HepG2 (cell line): ENCODE measurements around the gene NFE2. TPM values are rescaled to one million over a fixed set of nuclear protein-coding genes. Genes with fewer than 3 reads are reported as not detected.
A peak's percentile ranks its signal among the peaks of the same experiment; 100 is the strongest.

Experiments
- BRD4 ChIP-seq: sonication (generic); formaldehyde crosslinking; IDR thresholded peaks from 2 replicates; pipeline ENCODE4 v1.4.0; 2020; ENCODE audit warnings: missing genetic modification reagents
- EEA1 ChIP-seq: sonication (generic); formaldehyde crosslinking; IDR thresholded peaks from 2 replicates; pipeline ENCODE4 v1.5.1; 2020; ENCODE audit warnings: mild to moderate bottlenecking, missing genetic modification reagents, borderline replicate concordance
- FLYWCH1 ChIP-seq: sonication (generic); formaldehyde crosslinking; IDR thresholded peaks from 2 replicates; pipeline ENCODE4 v1.8.1; 2023; ENCODE audit warnings: mild to moderate bottlenecking, missing genetic modification reagents
- KLF16 ChIP-seq, 2 experiments: sonication (generic) in 1 of 2; formaldehyde crosslinking in 1 of 2; IDR thresholded peaks; 2 replicates each; pipeline versions ENCODE4 v1.6.1 to v1.8.0; 2016 to 2023; ENCODE audit warnings: missing genetic modification reagents in 2 of 2, missing compliant biosample characterization in 1 of 2
- MED1 ChIP-seq: sonication (generic); formaldehyde crosslinking; IDR thresholded peaks from 2 replicates; pipeline ENCODE4 v1.4.0; 2020; ENCODE audit warnings: missing genetic modification reagents
- MXD4 ChIP-seq: IDR thresholded peaks from 2 replicates; pipeline ENCODE4 v1.6.1; 2016; ENCODE audit warnings: mild to moderate bottlenecking, missing biosample characterization, missing genetic modification reagents
- NAIF1 ChIP-seq: sonication (generic); formaldehyde crosslinking; IDR thresholded peaks from 2 replicates; pipeline ENCODE4 v1.5.0; 2020; ENCODE audit warnings: mild to moderate bottlenecking, missing genetic modification reagents, borderline replicate concordance
- NFATC3 ChIP-seq: sonication (generic); formaldehyde crosslinking; IDR thresholded peaks from 2 replicates; pipeline ENCODE4 v1.5.1; 2020; ENCODE audit warnings: mild to moderate bottlenecking, missing genetic modification reagents
- NR2F2 ChIP-seq: IDR thresholded peaks from 2 replicates; pipeline ENCODE4 v1.6.1; 2012; ENCODE audit warnings: low read depth, inconsistent platforms, borderline replicate concordance
- POLR2G ChIP-seq: fragments of 200-400 bp; formaldehyde crosslinking; IDR thresholded peaks from 2 replicates; pipeline ENCODE4 v1.6.1; 2018; ENCODE audit warnings: mild to moderate bottlenecking, low read depth, low read length, moderate library complexity
- SIX4 ChIP-seq: sonication (generic); formaldehyde crosslinking; IDR thresholded peaks from 2 replicates; pipeline ENCODE4 v1.4.0; 2020; ENCODE audit warnings: missing genetic modification reagents
- TEAD3 ChIP-seq: optimal IDR thresholded peaks from 2 replicates; pipeline ENCODE3; 2016; ENCODE audit warnings: borderline replicate concordance
- THAP7 ChIP-seq: sonication (generic); formaldehyde crosslinking; IDR thresholded peaks from 2 replicates; pipeline ENCODE4 v1.8.1; 2023; ENCODE audit warnings: mild to moderate bottlenecking, missing genetic modification reagents
- ZBTB25 ChIP-seq: IDR thresholded peaks from 2 replicates; pipeline ENCODE4 v1.6.1; 2018; ENCODE audit warnings: missing genetic modification reagents
- ZBTB42 ChIP-seq: sonication (generic); formaldehyde crosslinking; IDR thresholded peaks from 2 replicates; pipeline ENCODE4 v1.5.0; 2020; ENCODE audit warnings: mild to moderate bottlenecking, missing genetic modification reagents
- ZBTB49 ChIP-seq: sonication (generic); formaldehyde crosslinking; IDR thresholded peaks from 2 replicates; pipeline ENCODE4 v1.4.0; 2020; ENCODE audit warnings: missing genetic modification reagents, borderline replicate concordance
- ZMAT5 ChIP-seq: sonication (generic); formaldehyde crosslinking; IDR thresholded peaks from 2 replicates; pipeline ENCODE4 v1.5.0; 2020; ENCODE audit warnings: mild to moderate bottlenecking, low read depth, missing genetic modification reagents, borderline replicate concordance
- ZNF329 ChIP-seq: sonication (generic); formaldehyde crosslinking; IDR thresholded peaks from 2 replicates; pipeline ENCODE4 v1.9.0; 2021; ENCODE audit warnings: low read depth, mild to moderate bottlenecking, missing genetic modification reagents
- ZNF547 ChIP-seq: sonication (generic); formaldehyde crosslinking; IDR thresholded peaks from 2 replicates; pipeline ENCODE4 v1.5.1; 2020; ENCODE audit warnings: mild to moderate bottlenecking, missing genetic modification reagents
- ZNF552 ChIP-seq: sonication (generic); formaldehyde crosslinking; IDR thresholded peaks from 2 replicates; pipeline ENCODE4 v1.9.0; 2022; ENCODE audit warnings: missing genetic modification reagents, mild to moderate bottlenecking, borderline replicate concordance
- ZNF607 ChIP-seq: sonication (generic); formaldehyde crosslinking; IDR thresholded peaks from 2 replicates; pipeline ENCODE4 v1.5.1; 2020; ENCODE audit warnings: missing genetic modification reagents, mild to moderate bottlenecking, borderline replicate concordance
- ZNF660 ChIP-seq: sonication (generic); formaldehyde crosslinking; IDR thresholded peaks from 2 replicates; pipeline ENCODE4 v1.5.1; 2020; ENCODE audit warnings: mild to moderate bottlenecking, low read depth, missing genetic modification reagents, borderline replicate concordance
- ZNF737 ChIP-seq: sonication (generic); formaldehyde crosslinking; IDR thresholded peaks from 2 replicates; pipeline ENCODE4 v1.5.0; 2020; ENCODE audit warnings: missing genetic modification reagents, mild to moderate bottlenecking, borderline replicate concordance
- ZNF841 ChIP-seq: sonication (generic); formaldehyde crosslinking; IDR thresholded peaks from 2 replicates; pipeline ENCODE4 v1.8.1; 2023; ENCODE audit warnings: missing genetic modification reagents, borderline replicate concordance
- ZSCAN25 ChIP-seq: sonication (generic); formaldehyde crosslinking; IDR thresholded peaks from 2 replicates; pipeline ENCODE4 v1.8.0; 2022; ENCODE audit warnings: mild to moderate bottlenecking, missing genetic modification reagents
- ZSCAN29 ChIP-seq: sonication (generic); formaldehyde crosslinking; conservative IDR thresholded peaks from 2 replicates; pipeline ENCODE4 v1.4.0; 2020; ENCODE audit warnings: mild to moderate bottlenecking, missing genetic modification reagents
- polyA plus RNA-seq, 8 experiments: library from polyadenylated mRNA; depleted of rRNA in 3 of 8; stranded (reverse) in 7 of 8; unstranded in 1 of 8; fragments of >200 nt; fragmentation: Illumina TruSeq in 4 of 8; extraction: Trizol in 4 of 8; gene quantifications; 2 replicates each; pipeline versions ENCODE4 v1.2.1 to v1.2.3, GENCODE V29; 2011 to 2016; ENCODE audit warnings: low read depth in 4 of 8, missing spikeins in 1 of 8, mixed read lengths in 1 of 8; ENCODE audit not compliant: insufficient read depth in 1 of 8
- total RNA-seq, 5 experiments: library from RNA; depleted of rRNA; stranded (reverse); fragments of >200 nt; fragmentation: Illumina TruSeq; extraction: Trizol; gene quantifications; 2 replicates each; pipeline ENCODE4 v1.2.3, GENCODE V29; 2016; ENCODE audit warnings: low read depth in 1 of 5

Gene NFE2
- total and polyA plus RNA-seq, 2 of the 13 experiments (the other 11 are each of a cell fraction or from before 2014, with no cell fraction given): 4.5 to 7.8 TPM

- TF ChIP-seq ZBTB49 (CRISPR knock-in tag): no peak
- no peak for TF ChIP-seq ZNF329
- TF ChIP-seq ZNF552 (CRISPR knock-in tag): no peak
- TF ChIP-seq ZNF841 (CRISPR knock-in tag): no peak
- TF ChIP-seq EEA1 (CRISPR knock-in tag): no peak
- TF ChIP-seq MXD4 (CRISPR knock-in tag): no peak; the same call in 1 of the 2 replicates
- peak; percentile 64 for TF ChIP-seq POLR2G
- peak; percentile 51; the same call in 1 of the 2 replicates for TF ChIP-seq NAIF1
- TF ChIP-seq FLYWCH1: no peak
- TF ChIP-seq ZSCAN25 (CRISPR knock-in tag): peak; percentile 70
- TF ChIP-seq NFATC3 (CRISPR knock-in tag): 0 out of 2 replicates have a peak, but pooled peaks have one; percentile 48
- TF ChIP-seq ZNF660: no peak
- peak; percentile 59 for TF ChIP-seq ZSCAN29
- TF ChIP-seq NR2F2: peak; percentile 98
- peak; percentile 43; the same call in 1 of the 2 replicates for TF ChIP-seq ZNF607 (CRISPR knock-in tag)
- TF ChIP-seq TEAD3 (CRISPR knock-in tag): peak; percentile 46
- no peak for TF ChIP-seq ZNF737 (CRISPR knock-in tag)
- TF ChIP-seq ZBTB42 (CRISPR knock-in tag): no peak
- 0 out of 2 replicates have a peak, but pooled peaks have one; percentile 46 for TF ChIP-seq ZNF547
- no peak; the same call in 1 of the 2 replicates for TF ChIP-seq MED1
- no peak for TF ChIP-seq BRD4 (CRISPR knock-in tag)
- TF ChIP-seq THAP7 (CRISPR knock-in tag): no peak
- 0 out of 2 replicates have a peak, but pooled peaks have one; percentile 55 for TF ChIP-seq ZBTB25 (CRISPR knock-in tag)
- TF ChIP-seq ZMAT5: no peak
- TF ChIP-seq KLF16 (CRISPR knock-in tag; IDR thresholded peaks at IDR 0.05): peak in 1 of 2 experiments; percentile 50; a peak in 1 of 4 replicates
- no peak for TF ChIP-seq SIX4 (CRISPR knock-in tag)
Observed at GRCh38 chr12:54294152-54294952, 6.5 kb downstream of the NFE2 start (continued).
